Pancreas (tissue), 10 donors: Measurements from ENCODE around the gene ZDHHC20. TPM values are rescaled to one million over a fixed set of nuclear protein-coding genes. Genes with fewer than 3 reads are reported as not detected.

ENCODE experiments used
- ATAC-seq, 4 donors: fragments of 200-7000 bp; cut with Tn5 transposase; one replicate each; pipeline versions ENCODE4 v1.8.0 to v1.9.1; 2020; ENCODE audit warnings: mild to moderate bottlenecking in 4 of 4, moderate library complexity in 4 of 4
- DNase-seq, 6 donors: peaks; one replicate each; pipeline ENCODE4 v3.0.0-alpha.2; 2020
- FAIRE-seq: peaks from 2 replicates; lab custom pipeline; 2012; peaks lifted over from hg19 to GRCh38; lab: Jason Lieb, UNC
- H3K27ac ChIP-seq, 4 donors: fragments of 200-600 bp; sonication (generic); 1 replicate in 3 of 4; 2 replicates in 1 of 4; pipeline versions ENCODE4 v1.5.0 to v1.8.0; 2020
- H3K27me3 ChIP-seq, 4 donors: fragments of 200-600 bp; one replicate each; pipeline ENCODE4 v1.8.0; 2021
- H3K36me3 ChIP-seq, 3 donors: fragments of 200-600 bp; sonication (generic) in 1 of 3; one replicate each; pipeline versions ENCODE4 v1.5.0 to v1.8.0; 2020 to 2021
- H3K4me1 ChIP-seq, 3 donors: fragments of 200-600 bp; one replicate each; pipeline ENCODE4 v1.8.0; 2021
- H3K4me3 ChIP-seq, 4 donors: fragments of 200-600 bp; sonication (generic) in 2 of 4; one replicate each; pipeline versions ENCODE4 v1.5.0 to v1.8.0; 2020 to 2021
- H3K9me3 ChIP-seq, 4 donors: fragments of 200-600 bp; one replicate each; pipeline ENCODE4 v1.8.0; 2021
- CTCF ChIP-seq, 4 donors: fragments of 200-600 bp; sonication (generic) in 3 of 4; IDR thresholded peaks; one replicate each; pipeline versions ENCODE4 v1.5.0 to v1.8.0; 2021; ENCODE audit warnings: antibody characterized with exemption in 4 of 4
- WGBS, 2 donors: extraction: QIAGEN DNeasy Blood & Tissue Kit; methylation state at CpG; one replicate each; pipeline ENCODE4 v1.1.7; 2013; 5-methylcytosine and 5-hydroxymethylcytosine counted together
- intact Hi-C, 3 donors: fragments of 100-400 bp; cut with DNase I; formaldehyde crosslinking; loops; one replicate each; pipeline versions ENCODE4 v1.11.1 to v1.14.2; 2022
- polyA plus RNA-seq, 2 donors: library from polyadenylated mRNA; stranded (reverse); fragments of 200-250 nt; gene quantifications; one replicate each; pipeline ENCODE4 v1.2.3, GENCODE V29; 2013
- total RNA-seq, 6 donors: library from RNA; stranded (reverse); fragmentation: NEBNext Ultra II Directional in 4 of 6; extraction: Animal tissue kit (Norgen Biotek cat#: 25700) in 4 of 6; gene quantifications; one replicate each; pipeline versions ENCODE4 v1.2.1 to v1.2.4, GENCODE V29; 2021 to 2023
- donor health status: healthy with polysubstance abuse.
- donor health status: DM: no; HTN: no; CAD: no; lungs with moderate emphysema.
- donor health status: DM: no; HTN: no; CAD: no.
- donor health status: control.
- donor health status: control.
- donor health status: Bipolar disorder and iron deficiency.
- donor health status: DM: yes; HTN: yes; CAD: no.
- donor health status: DM: no; HTN: no; CAD: no.
- donor health status: DM: no; HTN: no; CAD: no.
- donor health status: DM: yes; HTN: yes; CAD: no.

ZDHHC20 gene
- total and polyA plus RNA-seq, 8 donors: 4.6 to 30.1 (median 13.1) TPM

GRCh38 chr13:21362741-21363140, 96.4 kb downstream of the ZDHHC20 start:
- Histone ChIP-seq H3K36me3 (no peaks in the 10 kb centered on the region), H3K9me3 (no peaks in the 10 kb centered on the region), H3K4me3 (no peak overlapping the region), H3K4me1 (no peaks in the 10 kb centered on the region), H3K27me3 (no peaks in the 10 kb centered on the region), H3K27ac (no peak overlapping the region)
- no peak for FAIRE-seq
- DNase-seq: no peak
- no peak for ATAC-seq
- intact Hi-C loops: no loop called here
- no peak for TF ChIP-seq CTCF (IDR thresholded peaks at IDR 0.05)
- WGBS, 2 donors: 86 to 91% methylated on average over 4 of the region's 4 CpGs

GRCh38 chr13:21361706-21362105, 97.4 kb downstream of the ZDHHC20 start:
- no peak for FAIRE-seq
- Histone ChIP-seq H3K4me1 (no peaks in the 10 kb centered on the region), H3K36me3 (no peaks in the 10 kb centered on the region), H3K4me3 (no peak overlapping the region), H3K9me3 (no peaks in the 10 kb centered on the region), H3K27ac (no peak overlapping the region), H3K27me3 (no peaks in the 10 kb centered on the region)
- 67 to 70% methylated on average over 3 of the region's 3 CpGs for WGBS, 2 donors
- TF ChIP-seq CTCF (IDR thresholded peaks at IDR 0.05): no peak
- no peak for DNase-seq
- intact Hi-C loops: no loop called here
- no peak for ATAC-seq

DNA sequence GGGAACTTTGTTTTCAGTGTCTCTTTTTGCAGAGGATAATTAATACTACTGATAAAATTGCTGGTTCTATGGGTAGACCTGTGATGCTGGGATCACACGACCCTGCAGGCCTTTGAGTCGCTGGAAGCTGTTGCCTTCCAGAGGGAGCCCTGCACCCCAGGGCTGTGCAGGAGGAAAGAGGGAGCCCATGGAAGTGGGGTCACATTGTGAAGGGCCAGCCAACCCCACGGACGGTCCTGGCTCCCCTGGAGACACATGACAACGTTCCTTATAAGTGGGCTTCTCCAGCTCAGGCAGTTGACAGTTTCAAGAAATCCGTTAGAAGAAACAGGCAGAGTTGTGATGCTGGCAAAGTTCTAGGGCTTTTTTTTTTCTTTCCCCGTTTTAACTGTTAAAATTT, 98.0 kb downstream of the ZDHHC20 start:
- H3K36me3 ChIP-seq: no peaks in the 10 kb centered on the region
- H3K4me1 ChIP-seq: no peaks in the 10 kb centered on the region
- no peak overlapping the region for H3K4me3 ChIP-seq
- ATAC-seq (no peak), DNase-seq (no peak), FAIRE-seq (no peak)
- H3K9me3 ChIP-seq: no peaks in the 10 kb centered on the region
- TF ChIP-seq CTCF (IDR thresholded peaks at IDR 0.05): no peak
- no peak overlapping the region for H3K27ac ChIP-seq
- 57 to 67% methylated on average over 7 of the region's 7 CpGs for WGBS, 2 donors
- intact Hi-C loops: no loop called here
- H3K27me3 ChIP-seq: no peaks in the 10 kb centered on the region

DNA sequence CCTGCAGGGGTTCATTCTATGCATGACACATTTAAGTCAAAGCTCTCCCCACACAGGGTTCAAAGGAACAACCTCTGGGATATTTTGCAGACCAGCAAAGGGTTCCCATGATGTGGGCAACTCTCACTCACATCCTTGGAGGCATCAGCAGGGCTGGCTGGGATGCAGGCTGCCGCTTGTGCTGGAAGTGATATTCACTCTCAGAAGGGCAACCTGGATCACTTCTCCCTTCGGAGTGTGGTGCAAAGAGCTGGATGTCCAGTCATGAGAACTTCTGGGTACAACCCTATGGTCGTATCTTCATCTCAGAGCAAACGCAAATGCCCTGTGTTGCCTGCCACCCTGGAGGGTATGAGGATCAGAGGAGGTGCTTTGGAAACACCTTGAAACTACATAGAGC, 98.6 kb downstream of the ZDHHC20 start:
- Histone ChIP-seq H3K4me1 (no peaks in the 10 kb centered on the region), H3K9me3 (no peaks in the 10 kb centered on the region), H3K36me3 (no peaks in the 10 kb centered on the region), H3K27ac (no peak overlapping the region), H3K27me3 (no peaks in the 10 kb centered on the region), H3K4me3 (no peak overlapping the region)
- DNase-seq (no peak), ATAC-seq (no peak), FAIRE-seq (no peak)
- no peak for TF ChIP-seq CTCF (IDR thresholded peaks at IDR 0.05)
- WGBS, 2 donors: 75 to 93% methylated on average over 4 of the region's 4 CpGs
- intact Hi-C loops: no loop called here

- intact Hi-C loops: no loop called here
- H3K9me3 ChIP-seq: no peaks in the 10 kb centered on the region
- WGBS, 2 donors: 56 to 74% methylated on average over 5 of the region's 5 CpGs
- H3K36me3 ChIP-seq: no peaks in the 10 kb centered on the region
- ATAC-seq (no peak), DNase-seq (no peak), FAIRE-seq (no peak)
- H3K27me3 ChIP-seq: no peaks in the 10 kb centered on the region
- no peak for TF ChIP-seq CTCF (IDR thresholded peaks at IDR 0.05)
- no peaks in the 10 kb centered on the region for H3K4me1 ChIP-seq
- no peak overlapping the region for H3K27ac ChIP-seq
- H3K4me3 ChIP-seq: no peak overlapping the region
These were observed 99.2 kb downstream of the ZDHHC20 start for GRCh38 chr13:21359855-21360254.
